PC-3 (cell line): ENCODE data around the gene RYR2. TPM values are rescaled to one million over a fixed set of nuclear protein-coding genes. Genes with fewer than 3 reads are reported as not detected.

Experiments used
- ATAC-seq: fragments of 200-7000 bp; cut with Tn5 transposase; 2 replicates; pipeline ENCODE4 v1.9.1; 2020; ENCODE audit warnings: mild to moderate bottlenecking, moderate library complexity
- BruUV-seq: library from RNA; stranded (reverse); fragments of 400-500 nt; replicated peaks from 2 replicates; lab custom pipeline; 2021; lab: Mats Ljungman, UMichigan
- CTCF ChIA-PET: fragments of 300-600 bp; sonication (Branson Sonifier 250); formaldehyde crosslinking; loops from one replicate; lab custom pipeline; 2022; ENCODE audit warnings: antibody characterized with exemption; lab: Charles Lee
- POLR2A ChIA-PET: fragments of 300-600 bp; sonication (Branson Sonifier 250); formaldehyde crosslinking; loops from one replicate; lab custom pipeline; 2022; ENCODE audit warnings: antibody characterized with exemption; ENCODE audit not compliant: unreplicated experiment; lab: Charles Lee
- DNase-seq: peaks from one replicate; pipeline ENCODE4 v3.0.0-alpha.2; 2015
- H2AFZ ChIP-seq: fragments of 300-600 bp; sonication (generic); 2 replicates; pipeline ENCODE4 v1.6.0; 2016; ENCODE audit warnings: antibody characterized with exemption, low read length
- H3F3A ChIP-seq: fragments of 300-600 bp; sonication (generic); one replicate; pipeline ENCODE4 v1.6.0; 2017; ENCODE audit warnings: antibody characterized with exemption, low read length, control low read depth, mild to moderate bottlenecking; ENCODE audit not compliant: unreplicated experiment
- H3K27ac ChIP-seq: fragments of 300-600 bp; sonication (generic); 2 replicates; pipeline ENCODE4 v1.5.1; 2016; ENCODE audit warnings: mild to moderate bottlenecking, low read length
- H3K27me3 ChIP-seq: fragments of 300-600 bp; sonication (generic); 2 replicates; pipeline ENCODE4 v1.6.1; 2016; ENCODE audit warnings: low read length, mixed read lengths
- H3K36me3 ChIP-seq: fragments of 300-600 bp; sonication (generic); 2 replicates; pipeline ENCODE4 v1.6.1; 2016; ENCODE audit warnings: low read depth, mixed run types, low read length, mixed read lengths
- H3K4me1 ChIP-seq: fragments of 300-600 bp; sonication (generic); 2 replicates; pipeline ENCODE4 v1.5.1; 2016; ENCODE audit warnings: low read length; ENCODE audit not compliant: insufficient read depth
- H3K4me2 ChIP-seq: fragments of 300-600 bp; sonication (generic); 2 replicates; pipeline ENCODE4 v1.6.0; 2016; ENCODE audit warnings: low read length
- H3K4me3 ChIP-seq: fragments of 300-600 bp; sonication (generic); 2 replicates; pipeline ENCODE4 v1.5.1; 2016; ENCODE audit warnings: mild to moderate bottlenecking, low read length, mixed read lengths
- H3K79me2 ChIP-seq: fragments of 300-600 bp; sonication (generic); 2 replicates; pipeline ENCODE4 v1.6.1; 2017; ENCODE audit warnings: low read length, mixed read lengths
- H3K9ac ChIP-seq: fragments of 300-600 bp; sonication (generic); 2 replicates; pipeline ENCODE4 v1.6.0; 2016; ENCODE audit warnings: mild to moderate bottlenecking, low read length
- H3K9me2 ChIP-seq: fragments of 300-600 bp; sonication (generic); replicated peaks from 2 replicates; pipeline ENCODE4 v1.6.1; 2016; ENCODE audit warnings: mixed run types, low read length, mixed read lengths
- H3K9me3 ChIP-seq: fragments of 300-600 bp; sonication (generic); 2 replicates; pipeline ENCODE4 v1.6.1; 2016; ENCODE audit warnings: low read length, mixed read lengths
- H4K20me1 ChIP-seq: fragments of 300-600 bp; sonication (generic); 2 replicates; pipeline ENCODE4 v1.6.1; 2016; ENCODE audit warnings: low read length, mixed read lengths
- EZH2 ChIP-seq: fragments of 300-600 bp; sonication (generic); IDR thresholded peaks from one replicate; pipeline ENCODE4 v1.6.1; 2017; ENCODE audit warnings: antibody characterized with exemption, mild to moderate bottlenecking, low read length; ENCODE audit not compliant: unreplicated experiment
- EZH2phosphoT487 ChIP-seq: fragments of 300-600 bp; sonication (generic); IDR thresholded peaks from 2 replicates; pipeline ENCODE4 v1.6.1; 2018; ENCODE audit warnings: mild to moderate bottlenecking, antibody characterized with exemption, low read length, borderline replicate concordance
- intact Hi-C: fragments of 100-400 bp; cut with micrococcal nuclease; formaldehyde crosslinking; loops from 2 replicates; pipeline ENCODE4 v1.9.0; 2023
- total RNA-seq: library from RNA; depleted of rRNA; stranded (reverse); fragments of >200 nt; gene quantifications from 2 replicates; pipeline ENCODE4 v1.2.3, GENCODE V29; 2014
- TF ChIP-seq, protein P1 (sequence below): fragments of 300-600 bp; sonication (generic); conservative IDR thresholded peaks from 2 replicates; pipeline ENCODE4 v1.5.1; 2017; ENCODE audit warnings: antibody characterized with exemption, low read depth, mild to moderate bottlenecking, low read length

RYR2 gene
- total RNA-seq, 1 experiment from 2014 or later: not detected

DNA sequence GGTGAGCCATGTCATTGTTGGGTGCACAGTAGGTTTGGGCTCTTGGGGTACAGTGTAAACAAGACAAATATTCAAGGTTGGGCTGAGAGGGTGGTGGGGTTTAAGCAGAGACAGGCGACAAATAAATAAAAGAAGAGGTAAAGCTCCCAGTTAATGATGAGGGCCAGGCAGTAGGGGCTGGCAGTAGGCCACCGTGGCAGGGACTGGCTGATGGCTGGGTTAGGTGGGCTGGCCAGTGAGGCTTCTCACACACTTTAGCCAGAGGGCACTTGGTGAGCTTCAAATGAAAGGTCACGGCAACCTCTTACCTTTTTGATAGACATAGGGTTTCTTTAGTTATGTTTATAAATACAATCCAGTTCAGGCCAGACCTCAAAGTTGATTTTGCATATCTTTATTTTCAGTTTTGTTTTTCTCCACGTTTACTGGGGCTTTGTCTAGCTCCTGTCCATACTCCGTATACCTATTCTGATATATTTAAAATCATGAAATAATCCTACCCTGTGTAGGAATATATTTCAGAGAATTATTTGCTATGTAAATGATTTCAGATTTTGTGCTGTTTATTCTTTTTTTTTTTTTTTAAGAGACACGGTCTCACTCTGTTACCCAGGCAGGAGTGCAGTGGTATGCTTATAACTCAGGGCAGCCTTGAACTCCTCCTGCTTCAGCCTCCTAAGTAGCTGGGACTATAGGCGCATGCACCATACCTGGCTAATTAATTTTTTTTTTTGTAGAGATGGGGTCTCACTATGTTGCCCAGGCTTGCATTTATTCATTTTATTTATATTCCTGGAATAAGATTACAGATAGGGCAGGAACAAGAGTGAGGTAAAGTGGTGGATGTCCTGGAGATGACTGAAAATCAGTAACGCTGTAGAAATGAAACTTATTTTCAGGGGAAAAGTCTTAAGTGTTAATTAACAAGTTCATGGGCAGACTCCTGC lies 122.7 kb downstream of the RYR2 start:
- no peaks in the 10 kb centered on the region for H3K9me3 ChIP-seq
- H2AFZ ChIP-seq: no peak overlapping the region
- no peak overlapping the region for H3K27ac ChIP-seq
- intact Hi-C loops: no loop called here
- no peaks in the 10 kb centered on the region for H3K79me2 ChIP-seq
- no peaks in the 10 kb centered on the region for H3K36me3 ChIP-seq
- H3F3A ChIP-seq: no peaks in the 10 kb centered on the region
- H3K4me1 ChIP-seq: no peaks in the 10 kb centered on the region
- no peaks in the 10 kb centered on the region; the same call in 1 of the 2 replicates for H3K27me3 ChIP-seq
- TF ChIP-seq, protein P1, sequence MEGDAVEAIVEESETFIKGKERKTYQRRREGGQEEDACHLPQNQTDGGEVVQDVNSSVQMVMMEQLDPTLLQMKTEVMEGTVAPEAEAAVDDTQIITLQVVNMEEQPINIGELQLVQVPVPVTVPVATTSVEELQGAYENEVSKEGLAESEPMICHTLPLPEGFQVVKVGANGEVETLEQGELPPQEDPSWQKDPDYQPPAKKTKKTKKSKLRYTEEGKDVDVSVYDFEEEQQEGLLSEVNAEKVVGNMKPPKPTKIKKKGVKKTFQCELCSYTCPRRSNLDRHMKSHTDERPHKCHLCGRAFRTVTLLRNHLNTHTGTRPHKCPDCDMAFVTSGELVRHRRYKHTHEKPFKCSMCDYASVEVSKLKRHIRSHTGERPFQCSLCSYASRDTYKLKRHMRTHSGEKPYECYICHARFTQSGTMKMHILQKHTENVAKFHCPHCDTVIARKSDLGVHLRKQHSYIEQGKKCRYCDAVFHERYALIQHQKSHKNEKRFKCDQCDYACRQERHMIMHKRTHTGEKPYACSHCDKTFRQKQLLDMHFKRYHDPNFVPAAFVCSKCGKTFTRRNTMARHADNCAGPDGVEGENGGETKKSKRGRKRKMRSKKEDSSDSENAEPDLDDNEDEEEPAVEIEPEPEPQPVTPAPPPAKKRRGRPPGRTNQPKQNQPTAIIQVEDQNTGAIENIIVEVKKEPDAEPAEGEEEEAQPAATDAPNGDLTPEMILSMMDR: no peak
- TF ChIP-seq EZH2: no peak
- no peak overlapping the region for H3K4me3 ChIP-seq
- DNase-seq (no peak), ATAC-seq (no peak)
- no peak overlapping the region for H3K9ac ChIP-seq
- ChIA-PET CTCF (no interaction called here), POLR2A (no interaction called here)
- no peaks in the 10 kb centered on the region for H3K9me2 ChIP-seq
- H3K4me2 ChIP-seq: no peak overlapping the region
- no TSS peak for BruUV-seq
- no peaks in the 10 kb centered on the region for H4K20me1 ChIP-seq

DNA sequence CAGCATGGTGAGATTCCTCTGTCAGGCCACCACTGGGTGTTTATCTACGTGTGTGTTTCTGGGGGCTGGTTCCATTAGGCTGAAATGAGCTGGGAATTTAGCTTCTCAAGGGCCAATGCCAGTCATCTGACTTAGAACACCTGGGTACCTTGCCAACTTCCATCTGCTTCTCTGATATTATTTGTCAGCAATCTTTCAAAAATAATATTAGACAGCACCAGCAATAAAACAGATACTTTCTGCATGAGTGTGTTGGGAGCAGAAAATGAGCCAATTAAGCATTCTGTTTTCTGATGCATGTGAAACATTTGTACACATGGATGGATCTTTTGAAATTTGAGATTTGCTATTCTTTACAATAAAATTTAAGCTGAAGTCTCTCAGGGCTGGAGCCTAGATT lies 124.1 kb downstream of the RYR2 start:
- no peak overlapping the region for H3K4me3 ChIP-seq
- H3K79me2 ChIP-seq: no peaks in the 10 kb centered on the region
- TF ChIP-seq EZH2 (no peak), EZH2phosphoT487 (no peak)
- H3K9me3 ChIP-seq: no peaks in the 10 kb centered on the region
- intact Hi-C loops: no loop called here
- no peak overlapping the region for H2AFZ ChIP-seq
- no TSS peak for BruUV-seq
- no peaks in the 10 kb centered on the region for H3K4me1 ChIP-seq
- H3K4me2 ChIP-seq: no peak overlapping the region
- no peak for DNase-seq
- H3K9ac ChIP-seq: no peak overlapping the region
- H4K20me1 ChIP-seq: no peaks in the 10 kb centered on the region
- H3K9me2 ChIP-seq: no peaks in the 10 kb centered on the region
- H3K27me3 ChIP-seq: peaks cover 10% of the 10 kb centered on the region
- ChIA-PET CTCF (no interaction called here), POLR2A (no interaction called here)
- ATAC-seq: no peak
- H3K36me3 ChIP-seq: no peaks in the 10 kb centered on the region
- H3K27ac ChIP-seq: no peak overlapping the region
- no peaks in the 10 kb centered on the region for H3F3A ChIP-seq

DNA sequence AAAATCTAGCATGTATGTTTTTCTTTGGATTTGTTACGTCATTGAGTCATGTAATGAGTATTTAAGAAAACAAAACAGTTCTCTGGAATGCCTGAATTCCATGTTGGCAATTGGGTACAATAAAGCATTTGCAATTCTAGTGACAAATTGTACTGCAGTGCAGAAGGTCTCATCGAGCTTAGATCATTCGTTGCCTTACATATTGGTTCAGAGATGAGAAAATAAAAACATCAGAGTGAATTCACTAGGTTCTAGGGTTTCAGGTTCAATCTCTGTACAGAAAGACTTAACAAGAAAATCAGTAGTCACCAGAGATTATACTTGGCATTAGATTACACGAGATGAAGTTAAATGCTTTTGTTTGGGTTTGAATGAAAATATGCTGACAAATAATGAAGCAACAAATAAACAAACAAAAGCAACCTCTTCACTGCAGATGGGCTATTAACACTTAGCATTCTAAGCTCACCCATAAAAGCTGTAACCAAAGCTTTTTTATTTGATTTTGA lies 124.7 kb downstream of the RYR2 start:
- no peak overlapping the region for H3K27ac ChIP-seq
- H3K4me1 ChIP-seq: no peaks in the 10 kb centered on the region
- H3K4me3 ChIP-seq: no peak overlapping the region
- no peaks in the 10 kb centered on the region for H4K20me1 ChIP-seq
- TF ChIP-seq EZH2: no peak
- TF ChIP-seq EZH2phosphoT487: no peak
- TF ChIP-seq, protein P1: no peak
- no peak for ATAC-seq
- ChIA-PET CTCF (no interaction called here), POLR2A (no interaction called here)
- H3K9me3 ChIP-seq: no peaks in the 10 kb centered on the region
- no peak for DNase-seq
- no peaks in the 10 kb centered on the region for H3K79me2 ChIP-seq
- H3K4me2 ChIP-seq: no peak overlapping the region
- intact Hi-C loops: no loop called here
- H3K27me3 ChIP-seq: peaks cover 14% of the 10 kb centered on the region
- no peak overlapping the region for H3K9ac ChIP-seq
- BruUV-seq: no TSS peak
- H3F3A ChIP-seq: no peaks in the 10 kb centered on the region
- H2AFZ ChIP-seq: no peak overlapping the region
- H3K36me3 ChIP-seq: no peaks in the 10 kb centered on the region
- H3K9me2 ChIP-seq: no peaks in the 10 kb centered on the region
